ENCODE measurements around the gene RAPGEF6.

The RAPGEF6 gene

GRCh38 chr5:131634238-131634637, 791 bp downstream of the RAPGEF6 start:
- no peak for TF ChIP-seq CTCF (IDR thresholded peaks at IDR 0.05)
- peaks cover 18% of the 10 kb centered on the region for H3K4me1 Mint-ChIP-seq
- no peak for DNase-seq
- H3K36me3 Mint-ChIP-seq (ENCODE audit: low read depth): peaks cover 1% of the 10 kb centered on the region
- peak overlapping the region; percentile 97 for H3K4me3 Mint-ChIP-seq
- H3K9me3 Mint-ChIP-seq: no peaks in the 10 kb centered on the region
- H3K27ac Mint-ChIP-seq: peak overlapping the region; percentile 99
- H3K27me3 Mint-ChIP-seq (ENCODE audit: low read depth, poor library complexity): no peaks in the 10 kb centered on the region

GRCh38 chr5:131633830-131634229, 1.2 kb downstream of the RAPGEF6 start:
- H3K36me3 Mint-ChIP-seq (ENCODE audit: low read depth): peaks cover 5% of the 10 kb centered on the region
- no peaks in the 10 kb centered on the region for H3K27me3 Mint-ChIP-seq (ENCODE audit: low read depth, poor library complexity)
- no peaks in the 10 kb centered on the region for H3K9me3 Mint-ChIP-seq
- peaks cover 18% of the 10 kb centered on the region for H3K4me1 Mint-ChIP-seq
- TF ChIP-seq CTCF (IDR thresholded peaks at IDR 0.05): no peak
- no peak for DNase-seq
- H3K27ac Mint-ChIP-seq: no peak overlapping the region
- H3K4me3 Mint-ChIP-seq: peak overlapping the region; percentile 97

GRCh38 chr5:131630963-131631350, 4.1 kb downstream of the RAPGEF6 start:
- Mint-ChIP-seq H3K36me3 (ENCODE audit: low read depth) (peaks cover 12% of the 10 kb centered on the region), H3K4me3 (no peak overlapping the region), H3K4me1 (peaks cover 11% of the 10 kb centered on the region), H3K27ac (no peak overlapping the region), H3K27me3 (ENCODE audit: low read depth, poor library complexity) (no peaks in the 10 kb centered on the region), H3K9me3 (peaks cover under 1% of the 10 kb centered on the region)
- TF ChIP-seq CTCF (IDR thresholded peaks at IDR 0.05): no peak
- no peak for DNase-seq

GRCh38 chr5:131630208-131630962, 4.6 kb downstream of the RAPGEF6 start:
- H3K27me3 Mint-ChIP-seq (ENCODE audit: low read depth, poor library complexity): no peaks in the 10 kb centered on the region
- no peak overlapping the region for H3K4me3 Mint-ChIP-seq
- H3K36me3 Mint-ChIP-seq (ENCODE audit: low read depth): peaks cover 17% of the 10 kb centered on the region
- H3K4me1 Mint-ChIP-seq: peaks cover 11% of the 10 kb centered on the region
- no peak for TF ChIP-seq CTCF (IDR thresholded peaks at IDR 0.05)
- H3K27ac Mint-ChIP-seq: no peak overlapping the region
- H3K9me3 Mint-ChIP-seq: peaks cover 4% of the 10 kb centered on the region
- no peak for DNase-seq

GRCh38 chr5:131628990-131629389, 6.0 kb downstream of the RAPGEF6 start:
- H3K27me3 Mint-ChIP-seq (ENCODE audit: low read depth, poor library complexity): no peaks in the 10 kb centered on the region
- no peak for TF ChIP-seq CTCF (IDR thresholded peaks at IDR 0.05)
- H3K9me3 Mint-ChIP-seq: peaks cover 4% of the 10 kb centered on the region
- DNase-seq: no peak
- H3K27ac Mint-ChIP-seq: no peak overlapping the region
- H3K36me3 Mint-ChIP-seq (ENCODE audit: low read depth): peaks cover 24% of the 10 kb centered on the region
- H3K4me3 Mint-ChIP-seq: no peak overlapping the region
- H3K4me1 Mint-ChIP-seq: peaks cover 4% of the 10 kb centered on the region
